Astrocyte (in vitro differentiated cells and primary cell): ENCODE measurements around the gene CISH. TPM values are rescaled to one million over a fixed set of nuclear protein-coding genes. Genes with fewer than 3 reads are reported as not detected.

ENCODE experiments used
- DNase-seq: peaks from one replicate; pipeline ENCODE4 v3.0.0-alpha.2; 2010; ENCODE audit warnings: low read depth
- FAIRE-seq: peaks from 2 replicates; lab custom pipeline; 2011; peaks lifted over from hg19 to GRCh38; lab: Jason Lieb, UNC
- H2AFZ ChIP-seq: 2 replicates; pipeline ENCODE4 v1.6.0; 2012; ENCODE audit warnings: low read depth, low read length, inconsistent platforms
- H3K27ac ChIP-seq: 2 replicates; pipeline ENCODE4 v1.5.1; 2011; ENCODE audit warnings: low read depth, low read length, inconsistent platforms
- H3K27me3 ChIP-seq: 2 replicates; pipeline ENCODE4 v1.6.0; 2011; ENCODE audit warnings: low read length, inconsistent platforms; ENCODE audit not compliant: insufficient read depth
- H3K36me3 ChIP-seq: 2 replicates; pipeline ENCODE4 v1.5.1; 2011; ENCODE audit warnings: low read length, inconsistent platforms; ENCODE audit not compliant: insufficient read depth
- H3K4me1 ChIP-seq: 2 replicates; pipeline ENCODE4 v1.5.1; 2011; ENCODE audit warnings: low read length, inconsistent platforms; ENCODE audit not compliant: insufficient read depth
- H3K4me2 ChIP-seq: 2 replicates; pipeline ENCODE4 v1.6.0; 2012; ENCODE audit warnings: low read length, inconsistent platforms
- H3K4me3 ChIP-seq: 2 replicates; pipeline ENCODE4 v1.5.1; 2011; ENCODE audit warnings: low read depth, mild to moderate bottlenecking, low read length, inconsistent platforms; ENCODE audit not compliant: insufficient read depth
- H3K79me2 ChIP-seq: 2 replicates; pipeline ENCODE4 v1.6.0; 2012; ENCODE audit warnings: mild to moderate bottlenecking, low read length, inconsistent platforms; ENCODE audit not compliant: insufficient read depth
- H3K9ac ChIP-seq: 2 replicates; pipeline ENCODE4 v1.6.0; 2012; ENCODE audit warnings: mild to moderate bottlenecking, low read length, inconsistent platforms
- H3K9me3 ChIP-seq: 2 replicates; pipeline ENCODE4 v1.5.1; 2012; ENCODE audit warnings: low read depth, mild to moderate bottlenecking, low read length, inconsistent platforms; ENCODE audit not compliant: insufficient read depth
- H4K20me1 ChIP-seq: 2 replicates; pipeline ENCODE4 v1.6.0; 2012; ENCODE audit warnings: low read length, inconsistent platforms; ENCODE audit not compliant: insufficient read depth
- H3K27ac Mint-ChIP-seq: one replicate; pipeline ENCODE4 v1.8.0; 2021; ENCODE audit warnings: mild to moderate bottlenecking, mixed read lengths; ENCODE audit not compliant: unreplicated experiment
- H3K27me3 Mint-ChIP-seq: one replicate; pipeline ENCODE4 v1.8.0; 2021; ENCODE audit warnings: low read depth, mixed read lengths; ENCODE audit not compliant: unreplicated experiment
- H3K36me3 Mint-ChIP-seq: one replicate; pipeline ENCODE4 v1.8.0; 2021; ENCODE audit warnings: low read depth, mixed read lengths; ENCODE audit not compliant: unreplicated experiment
- H3K4me1 Mint-ChIP-seq: one replicate; pipeline ENCODE4 v1.8.0; 2021; ENCODE audit warnings: low read depth, mixed read lengths; ENCODE audit not compliant: unreplicated experiment
- H3K4me3 Mint-ChIP-seq: one replicate; pipeline ENCODE4 v1.8.0; 2021; ENCODE audit warnings: mild to moderate bottlenecking, moderate library complexity, mixed read lengths; ENCODE audit not compliant: unreplicated experiment
- H3K9me3 Mint-ChIP-seq: one replicate; pipeline ENCODE4 v1.8.0; 2021; ENCODE audit warnings: mild to moderate bottlenecking, mixed read lengths; ENCODE audit not compliant: unreplicated experiment
- EZH2 ChIP-seq: IDR thresholded peaks from 2 replicates; pipeline ENCODE4 v1.6.1; 2012; ENCODE audit warnings: mild to moderate bottlenecking, low read length, inconsistent platforms; ENCODE audit not compliant: insufficient read depth
- total RNA-seq: library from RNA; stranded (reverse); gene quantifications from 2 replicates; pipeline ENCODE4 v1.2.1, GENCODE V29; 2021
- TF ChIP-seq, protein P1 (sequence below): IDR thresholded peaks from 2 replicates; pipeline ENCODE4 v1.5.1; 2011; ENCODE audit warnings: low read depth, mild to moderate bottlenecking, inconsistent platforms, low read length, moderate library complexity; ENCODE audit not compliant: insufficient read depth

CISH gene
- total RNA-seq, 1 donor from 2014 or later = 1.2 TPM

DNA sequence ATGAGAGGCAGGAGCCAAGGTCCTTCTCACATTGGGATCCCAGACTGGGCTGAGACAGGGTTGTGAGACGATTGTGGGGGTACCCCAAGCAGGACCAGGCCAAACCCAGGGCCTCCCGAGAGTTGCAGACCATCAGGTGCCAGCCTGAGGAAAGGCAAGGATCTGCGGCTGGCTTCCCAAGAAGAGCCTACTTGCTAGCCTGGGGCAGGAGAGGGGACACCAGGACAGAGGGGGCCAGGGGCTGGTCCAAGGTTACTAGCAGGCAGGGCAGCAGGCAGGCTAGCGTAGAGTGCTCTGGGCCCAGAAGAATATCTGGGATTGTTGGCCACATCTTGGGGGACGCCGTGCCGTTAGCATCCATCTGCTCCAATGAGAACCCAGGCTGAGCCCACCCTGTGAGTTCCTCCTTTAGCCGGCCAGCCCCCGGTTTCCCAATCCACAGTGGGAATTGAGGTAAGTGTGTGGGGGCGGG is 546 bp downstream of the CISH start:
- TF ChIP-seq EZH2 = no peak
- TF ChIP-seq, protein P1, sequence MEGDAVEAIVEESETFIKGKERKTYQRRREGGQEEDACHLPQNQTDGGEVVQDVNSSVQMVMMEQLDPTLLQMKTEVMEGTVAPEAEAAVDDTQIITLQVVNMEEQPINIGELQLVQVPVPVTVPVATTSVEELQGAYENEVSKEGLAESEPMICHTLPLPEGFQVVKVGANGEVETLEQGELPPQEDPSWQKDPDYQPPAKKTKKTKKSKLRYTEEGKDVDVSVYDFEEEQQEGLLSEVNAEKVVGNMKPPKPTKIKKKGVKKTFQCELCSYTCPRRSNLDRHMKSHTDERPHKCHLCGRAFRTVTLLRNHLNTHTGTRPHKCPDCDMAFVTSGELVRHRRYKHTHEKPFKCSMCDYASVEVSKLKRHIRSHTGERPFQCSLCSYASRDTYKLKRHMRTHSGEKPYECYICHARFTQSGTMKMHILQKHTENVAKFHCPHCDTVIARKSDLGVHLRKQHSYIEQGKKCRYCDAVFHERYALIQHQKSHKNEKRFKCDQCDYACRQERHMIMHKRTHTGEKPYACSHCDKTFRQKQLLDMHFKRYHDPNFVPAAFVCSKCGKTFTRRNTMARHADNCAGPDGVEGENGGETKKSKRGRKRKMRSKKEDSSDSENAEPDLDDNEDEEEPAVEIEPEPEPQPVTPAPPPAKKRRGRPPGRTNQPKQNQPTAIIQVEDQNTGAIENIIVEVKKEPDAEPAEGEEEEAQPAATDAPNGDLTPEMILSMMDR = no peak
- H3K4me3 ChIP-seq = peak overlapping the region; percentile 65
- peak overlapping the region; percentile 97 for H3K4me2 ChIP-seq
- peak overlapping the region; percentile 78 for H3K9ac ChIP-seq
- H3K27me3 Mint-ChIP-seq = peaks cover 61% of the 10 kb centered on the region
- FAIRE-seq (no peak), DNase-seq (no peak)
- peak overlapping the region; percentile 78 for H2AFZ ChIP-seq
- peak overlapping the region; percentile 77 for H3K4me3 Mint-ChIP-seq
- H3K4me1 ChIP-seq = peaks cover 13% of the 10 kb centered on the region
- H3K27ac ChIP-seq = no peak overlapping the region
- H3K36me3 ChIP-seq = no peaks in the 10 kb centered on the region
- H3K9me3 ChIP-seq = no peaks in the 10 kb centered on the region
- peaks cover 3% of the 10 kb centered on the region for H3K4me1 Mint-ChIP-seq
- H3K27ac Mint-ChIP-seq = no peak overlapping the region
- no peaks in the 10 kb centered on the region for H3K27me3 ChIP-seq
- H4K20me1 ChIP-seq = peaks cover 4% of the 10 kb centered on the region
- no peaks in the 10 kb centered on the region for H3K9me3 Mint-ChIP-seq
- peaks cover 3% of the 10 kb centered on the region for H3K36me3 Mint-ChIP-seq
- H3K79me2 ChIP-seq = no peaks in the 10 kb centered on the region

DNA sequence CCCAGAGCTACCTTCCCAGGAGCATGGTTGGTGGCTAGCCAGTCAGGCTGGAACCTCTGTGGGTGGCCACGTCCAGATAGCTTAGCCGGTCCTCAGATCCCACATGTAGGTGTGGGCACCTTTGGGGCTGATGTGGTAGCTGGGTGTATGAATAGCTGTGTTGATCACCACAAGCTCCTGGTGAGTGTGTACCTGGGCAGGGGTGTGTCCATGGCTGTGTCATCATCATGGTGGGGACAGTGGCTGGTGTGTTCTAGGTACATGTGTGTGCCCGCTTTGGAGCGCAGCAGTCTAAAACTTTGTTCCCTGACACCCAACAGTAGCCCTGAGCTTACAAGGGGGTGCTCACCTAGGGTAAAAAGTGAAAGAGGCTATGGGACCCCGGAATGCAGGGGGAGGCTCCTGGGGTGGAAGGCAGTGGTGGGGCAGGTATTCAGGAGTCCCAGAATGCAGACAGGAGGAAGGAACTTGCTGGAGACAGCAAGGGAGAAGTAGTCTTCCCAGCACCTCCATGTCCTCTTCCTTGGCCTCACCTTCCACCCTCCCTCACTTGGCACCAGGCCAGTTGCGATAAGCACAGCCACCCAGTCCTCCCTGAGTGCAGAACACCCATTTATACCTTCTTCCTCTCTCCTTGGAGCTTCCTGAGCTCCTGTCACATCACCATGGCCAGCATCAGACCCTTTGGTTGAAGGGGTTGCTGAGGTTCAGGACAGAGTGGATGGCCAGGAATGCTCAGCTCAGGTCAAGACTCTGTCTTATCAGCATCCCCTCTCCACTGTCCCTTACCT is 1.2 kb downstream of the CISH start:
- Mint-ChIP-seq H3K27ac (no peak overlapping the region), H3K27me3 (peaks cover 63% of the 10 kb centered on the region)
- H3K27ac ChIP-seq = no peak overlapping the region

More for the DNA sequence above, 1.2 kb downstream of the CISH start:
- TF ChIP-seq, protein P1 = no peak
- no peak for TF ChIP-seq EZH2
- no peak overlapping the region for H3K4me3 Mint-ChIP-seq
- DNase-seq (no peak), FAIRE-seq (no peak)
- Histone ChIP-seq H3K36me3 (no peaks in the 10 kb centered on the region), H3K4me2 (peak overlapping the region; percentile 97), H3K4me3 (peak overlapping the region; percentile 65), H3K9me3 (no peaks in the 10 kb centered on the region), H4K20me1 (peaks cover 4% of the 10 kb centered on the region), H3K9ac (no peak overlapping the region), H3K27me3 (no peaks in the 10 kb centered on the region), H3K4me1 (peaks cover 13% of the 10 kb centered on the region), H3K79me2 (no peaks in the 10 kb centered on the region), H2AFZ (no peak overlapping the region)
- no peaks in the 10 kb centered on the region for H3K9me3 Mint-ChIP-seq
- H3K36me3 Mint-ChIP-seq = peaks cover 3% of the 10 kb centered on the region
- peaks cover 2% of the 10 kb centered on the region for H3K4me1 Mint-ChIP-seq
